IPS DF 19.7 (cell line): ENCODE measurements around the gene TSPAN9.

Experiments used
- DNase-seq: peaks from one replicate; pipeline ENCODE4 v3.0.0-alpha.2; 2013; ENCODE audit warnings: low read depth, low spot score

The TSPAN9 gene

GRCh38 chr12:3274664-3275063 lies 197.5 kb downstream of the TSPAN9 start:
- no peak for DNase-seq

GRCh38 chr12:3275171-3276041 lies 198.2 kb downstream of the TSPAN9 start:
- no peak for DNase-seq

DNA sequence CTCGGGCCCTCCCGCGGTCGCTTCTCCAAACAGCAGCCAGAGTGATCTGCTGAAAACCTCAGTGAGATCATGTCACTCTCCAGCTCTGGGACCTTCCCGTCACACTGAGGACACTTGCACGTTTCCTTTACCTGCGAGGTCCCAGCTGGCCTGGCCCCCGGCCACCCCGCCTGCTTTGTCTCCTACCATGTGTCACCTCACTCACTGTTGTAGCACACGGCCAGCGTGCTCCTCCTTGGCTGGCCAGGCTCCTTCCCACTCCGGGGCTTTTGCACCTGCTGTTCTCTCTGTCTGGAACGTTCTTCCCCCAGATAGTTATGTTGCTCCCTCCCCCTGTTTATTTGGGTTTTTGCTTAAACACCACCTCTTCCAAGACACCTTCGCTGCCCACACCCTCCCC lies 199.0 kb downstream of the TSPAN9 start:
- DNase-seq = no peak

- DNase-seq = no peak
These were observed 200.2 kb downstream of the TSPAN9 start for GRCh38 chr12:3277306-3277943.

GRCh38 chr12:3278681-3279414 lies 201.7 kb downstream of the TSPAN9 start:
- no peak for DNase-seq

DNA sequence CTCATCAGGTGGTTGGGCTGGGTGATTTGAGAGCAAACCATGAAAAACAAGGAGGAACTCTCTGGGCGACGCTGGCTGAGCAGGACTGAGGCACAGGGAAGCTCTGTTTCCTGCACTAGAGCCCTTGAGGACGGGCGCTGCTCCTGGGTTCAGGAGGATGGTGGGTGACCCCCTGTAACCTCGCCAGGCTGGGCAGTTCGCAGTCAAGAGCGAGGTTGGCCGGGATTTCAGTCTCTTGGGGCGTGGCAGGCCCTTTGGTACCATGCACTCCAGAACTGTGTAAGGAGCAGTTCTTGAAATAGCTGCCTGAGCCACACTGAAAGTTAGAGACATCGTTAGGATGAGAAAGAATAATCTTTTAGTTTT lies 202.2 kb downstream of the TSPAN9 start:
- no peak for DNase-seq

DNA sequence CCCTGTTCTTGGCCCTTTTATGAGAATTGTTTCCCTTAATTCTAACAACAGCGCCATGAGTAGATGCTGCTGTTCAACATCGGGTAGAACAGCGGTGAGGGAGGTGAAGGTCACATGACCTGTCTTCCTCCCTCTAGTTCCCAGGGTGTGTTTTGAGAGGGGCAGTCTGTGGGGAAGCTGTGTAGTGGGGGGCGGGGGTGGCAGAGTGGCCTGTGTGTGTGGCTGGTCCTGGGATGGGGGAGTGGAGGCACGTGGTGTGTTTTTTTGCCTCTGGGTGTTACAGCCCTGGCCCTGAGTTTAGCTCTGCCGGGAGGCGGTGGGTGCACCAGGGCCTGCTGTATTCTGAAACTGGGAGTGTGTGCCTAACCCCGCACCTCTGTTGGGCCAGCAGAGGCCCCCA lies 202.7 kb downstream of the TSPAN9 start:
- no peak for DNase-seq

- DNase-seq = no peak
These were observed 203.8 kb downstream of the TSPAN9 start for GRCh38 chr12:3280967-3281366.

DNA sequence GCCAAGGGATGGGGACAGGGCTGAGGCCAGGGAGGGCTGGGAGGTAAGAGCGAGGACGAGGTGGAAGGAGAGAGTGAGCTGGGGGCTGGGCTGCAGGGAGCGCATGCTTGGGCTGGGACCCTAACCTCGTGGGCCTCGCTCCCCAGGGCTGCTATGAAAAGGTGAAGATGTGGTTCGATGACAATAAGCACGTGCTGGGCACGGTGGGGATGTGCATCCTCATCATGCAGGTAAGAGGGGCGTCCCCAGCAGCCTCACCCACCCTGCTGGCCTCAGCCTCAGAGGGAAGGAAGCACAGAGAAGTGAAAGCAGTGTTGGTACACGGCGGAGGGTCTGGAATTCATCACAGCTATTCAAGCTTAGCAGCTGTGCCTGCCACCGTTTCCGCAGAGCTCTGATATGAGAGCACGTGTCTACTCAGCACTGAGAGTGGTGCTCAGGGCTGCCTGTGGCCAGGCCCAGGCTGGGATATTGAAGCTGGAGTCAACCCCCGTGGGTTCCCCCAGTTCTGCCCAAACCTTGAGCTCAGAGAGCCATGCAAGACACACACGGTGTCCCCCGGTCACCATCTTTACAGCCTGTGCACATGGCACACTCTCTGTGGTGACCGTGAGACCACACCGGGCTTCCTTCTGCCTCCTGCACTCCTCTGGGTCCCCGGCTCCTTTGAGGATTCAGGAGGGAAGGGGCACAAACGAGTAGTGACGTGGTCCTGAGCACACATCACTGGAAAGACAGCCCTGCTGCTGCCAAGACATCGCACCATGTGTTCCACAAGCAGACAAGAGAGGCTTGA lies 204.6 kb downstream of the TSPAN9 start:
- DNase-seq = no peak

GRCh38 chr12:3282384-3282670 lies 205.1 kb downstream of the TSPAN9 start:
- DNase-seq = no peak

GRCh38 chr12:3283137-3283680 lies 206.0 kb downstream of the TSPAN9 start:
- no peak for DNase-seq

DNA sequence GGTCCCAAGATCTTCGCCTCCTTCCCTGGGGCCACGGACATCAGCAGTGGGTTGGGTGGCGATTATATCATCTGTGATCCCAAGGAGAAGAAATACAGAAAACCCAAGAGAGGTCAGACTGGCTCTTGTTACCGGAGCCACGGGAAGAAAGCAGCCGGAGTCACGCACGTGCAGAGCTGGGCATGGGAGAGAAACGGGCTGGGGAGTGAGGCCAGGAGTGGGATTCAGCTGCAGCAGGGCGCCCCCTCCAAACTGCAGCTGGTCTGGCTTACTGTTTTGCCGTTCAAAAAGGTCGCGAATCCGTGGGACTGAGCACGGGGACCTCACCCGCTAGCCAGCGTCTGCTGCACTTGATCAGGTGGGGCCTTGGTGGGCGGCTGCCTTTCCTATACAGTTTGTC lies 207.2 kb downstream of the TSPAN9 start:
- no peak for DNase-seq

DNA sequence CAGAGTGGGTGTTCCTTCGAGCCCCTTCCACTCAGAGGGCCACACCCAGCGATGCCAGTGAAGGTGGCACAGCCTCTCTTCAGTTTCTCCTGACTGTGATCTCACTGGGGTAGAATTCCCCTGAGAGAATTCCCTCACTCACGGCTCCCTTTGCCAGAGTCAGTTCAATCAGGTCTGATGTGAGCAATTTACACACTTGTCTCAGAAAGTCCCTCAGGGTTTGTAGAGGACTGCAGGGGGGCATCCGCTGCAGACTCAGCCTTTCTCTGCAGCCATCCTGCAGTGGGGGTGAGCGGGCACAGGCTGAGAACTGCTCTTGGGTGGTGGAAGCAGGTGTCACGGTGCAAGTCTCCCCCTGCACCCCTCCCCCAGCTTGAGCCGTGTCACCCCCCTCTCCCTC lies 208.4 kb downstream of the TSPAN9 start:
- no peak for DNase-seq

DNA sequence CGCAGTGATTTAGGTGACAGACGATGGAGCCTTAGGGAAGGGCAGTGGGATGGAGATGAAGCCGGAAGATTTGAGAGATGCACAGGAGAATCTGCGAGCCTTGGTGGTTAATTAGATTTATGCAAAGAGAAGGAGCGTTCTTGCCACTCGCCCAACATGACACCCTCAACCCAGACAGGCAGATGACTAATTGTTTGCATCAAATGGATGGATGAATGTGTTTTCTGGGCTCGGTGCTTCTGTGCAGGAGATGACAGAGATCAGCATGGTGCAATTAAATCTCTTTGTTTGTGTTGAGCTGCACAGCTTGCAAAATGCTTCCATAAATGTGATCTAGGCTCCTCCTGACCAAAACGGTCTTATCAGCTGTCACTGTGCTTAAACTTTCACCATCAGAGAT lies 211.5 kb downstream of the TSPAN9 start:
- no peak for DNase-seq

DNA sequence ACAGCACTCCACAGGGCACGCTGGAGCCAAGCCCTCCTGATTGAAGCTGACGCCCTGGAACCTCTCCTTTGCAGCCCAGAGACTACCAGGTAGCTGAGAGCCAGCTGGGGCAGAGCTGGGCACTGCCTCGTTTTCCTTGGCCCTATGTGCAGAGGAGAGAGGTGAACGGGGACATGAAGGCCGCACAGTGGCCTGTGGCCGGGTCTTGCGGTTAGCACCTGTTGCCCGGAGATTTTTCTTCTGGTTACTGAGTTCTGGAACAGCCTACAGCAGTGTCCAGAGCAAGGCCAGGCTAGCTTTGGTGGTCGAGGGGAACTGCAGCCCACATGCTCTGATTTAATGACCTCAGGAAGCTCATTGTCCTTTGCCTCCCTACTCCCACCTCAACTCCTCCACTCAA lies 212.5 kb downstream of the TSPAN9 start:
- no peak for DNase-seq

DNA sequence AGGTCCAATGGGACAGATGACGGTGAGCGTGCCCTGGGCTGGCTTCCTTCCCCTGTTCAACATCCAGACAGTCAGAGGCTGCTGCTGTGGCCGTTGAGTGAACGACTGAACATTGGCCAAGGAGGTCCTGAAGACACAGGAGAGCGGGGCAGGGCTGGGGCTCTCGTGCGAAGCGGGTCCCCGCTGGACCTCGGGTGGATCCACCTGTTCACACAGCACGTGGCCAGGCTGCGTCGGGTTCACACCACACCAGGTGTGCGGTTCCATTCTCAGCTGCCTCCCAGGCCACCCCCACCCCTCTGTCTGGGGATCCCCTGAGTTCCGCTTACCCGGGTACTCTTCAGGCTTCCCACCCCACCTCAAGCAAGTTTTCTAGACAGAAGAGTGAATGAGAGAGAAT lies 214.8 kb downstream of the TSPAN9 start:
- DNase-seq = no peak

GRCh38 chr12:3292677-3293412 lies 215.7 kb downstream of the TSPAN9 start:
- no peak for DNase-seq

DNA sequence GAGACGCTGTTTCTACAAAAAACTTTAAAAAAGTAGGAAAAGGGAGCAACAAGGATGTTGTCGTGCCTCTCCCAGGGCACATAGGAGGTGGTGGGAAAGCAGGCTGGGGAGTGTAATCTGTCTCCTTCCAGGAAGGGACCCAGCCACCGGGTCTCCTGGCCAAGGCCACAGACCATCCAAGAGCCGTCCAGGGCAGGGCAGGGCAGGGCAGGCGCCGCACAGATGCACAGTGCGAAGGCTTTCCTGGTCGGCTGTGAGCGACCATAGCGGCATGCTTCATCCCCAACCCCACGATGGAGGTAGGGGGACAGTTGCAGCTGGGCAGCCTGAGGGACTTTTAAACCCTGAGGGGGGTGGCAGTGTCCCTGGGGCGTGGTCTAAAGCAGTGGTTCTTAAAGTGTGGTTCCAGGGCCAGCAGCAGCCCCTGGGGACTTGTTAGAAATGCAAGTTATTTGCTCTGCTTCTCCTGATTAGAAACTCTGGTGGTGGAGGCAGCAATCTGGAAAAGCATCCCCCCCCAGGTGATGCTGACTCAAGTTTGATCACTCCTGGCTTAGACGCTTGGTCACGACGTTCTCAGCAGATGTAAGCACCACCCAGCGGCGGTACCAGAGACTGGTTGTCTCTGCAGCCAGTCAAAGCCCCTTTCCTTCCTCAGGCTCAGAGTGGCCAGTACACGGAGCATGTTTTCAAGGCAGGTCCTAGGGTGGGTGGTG lies 216.4 kb downstream of the TSPAN9 start:
- no peak for DNase-seq

DNA sequence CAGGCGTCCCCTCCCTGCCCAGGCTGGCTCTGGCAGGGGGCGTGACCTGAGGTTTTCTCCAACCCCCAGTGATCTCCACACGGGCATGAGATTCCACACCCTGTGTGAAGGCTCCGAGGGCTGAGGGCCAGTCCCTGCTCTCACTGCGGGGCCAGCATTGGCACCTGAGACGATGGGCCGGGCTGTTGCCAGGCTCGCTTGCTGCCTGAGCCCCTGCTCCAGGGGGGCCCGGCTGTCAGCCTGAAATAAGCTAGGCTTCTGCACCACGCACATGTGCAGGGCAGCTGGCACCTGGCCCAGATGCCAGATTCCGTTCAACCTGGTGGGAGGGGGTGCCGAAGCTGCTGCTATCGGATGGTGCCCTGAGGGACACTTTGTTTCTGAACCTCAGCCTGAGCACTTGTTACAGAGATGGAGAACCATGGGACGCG lies 217.3 kb downstream of the TSPAN9 start:
- DNase-seq = no peak

DNA sequence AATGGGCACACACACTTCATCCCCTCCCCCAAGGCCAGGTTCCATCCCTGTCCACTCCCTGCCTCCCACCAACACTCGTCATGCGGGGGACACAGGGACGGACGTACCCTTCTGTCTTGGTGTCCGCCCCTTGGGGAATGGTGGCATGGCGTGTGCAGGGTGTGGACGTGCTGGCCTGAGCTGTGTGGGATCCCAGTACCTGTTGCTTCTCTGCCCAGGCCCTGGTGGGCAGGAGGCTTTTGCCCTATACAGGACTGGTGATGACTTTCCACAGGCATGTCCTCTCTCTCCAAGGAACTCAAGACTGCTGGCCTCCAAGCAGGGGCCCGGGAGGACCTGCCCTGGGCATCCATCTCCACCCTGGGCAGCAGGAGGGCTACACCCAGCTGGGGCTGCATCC lies 218.0 kb downstream of the TSPAN9 start:
- no peak for DNase-seq
